A549 (cell line): ENCODE results near the gene ECM2. TPM values are rescaled to one million over a fixed set of nuclear protein-coding genes. Genes with fewer than 3 reads are reported as not detected.

Experiments used
- ATAC-seq, 2 experiments: fragments of 200-7000 bp in 1 of 2; fragments of >200 bp in 1 of 2; cut with Nextera tagmentation in 1 of 2; cut with Tn5 transposase in 1 of 2; 3 replicates each; pipeline versions ENCODE4 v1.8.0 to v1.9.1; 2018 to 2020; ENCODE audit warnings: mild to moderate bottlenecking in 1 of 2, moderate library complexity in 1 of 2
- CTCF ChIA-PET: fragments of 300-600 bp; sonication (Branson Sonifier 250); formaldehyde crosslinking; extraction: SDS; loops from one replicate; lab custom pipeline; 2021; ENCODE audit warnings: antibody characterized with exemption, inconsistent platforms; lab: Yijun Ruan, JAX
- POLR2A ChIA-PET: fragments of 350-600 bp; formaldehyde crosslinking; extraction: SDS; loops from one replicate; lab custom pipeline; 2021; ENCODE audit warnings: antibody characterized with exemption, inconsistent platforms; lab: Yijun Ruan, JAX
- DNase-seq, 2 experiments: peaks; one replicate each; pipeline versions ENCODE4 v3.0.0 to v3.0.0-alpha.2; 2011 to 2016; ENCODE audit warnings: low read depth in 1 of 2, low spot score in 1 of 2
- FAIRE-seq: peaks from 2 replicates; lab custom pipeline; 2011; peaks lifted over from hg19 to GRCh38; lab: Jason Lieb, UNC
- H3K27ac ChIP-seq, 2 experiments: fragments of >200 bp; sonication (Bioruptor Twin); formaldehyde crosslinking; 3 replicates each; pipeline ENCODE4 v1.5.1; 2016 to 2017
- H3K4me1 ChIP-seq: fragments of >200 bp; sonication (Bioruptor Twin); formaldehyde crosslinking; 3 replicates; pipeline ENCODE4 v1.6.1; 2016
- H3K4me2 ChIP-seq: fragments of >200 bp; sonication (Bioruptor Twin); formaldehyde crosslinking; 3 replicates; pipeline ENCODE4 v1.6.1; 2016
- H3K4me3 ChIP-seq: fragments of >200 bp; sonication (Bioruptor Twin); formaldehyde crosslinking; 3 replicates; pipeline ENCODE4 v1.5.1; 2016
- H3K9me3 ChIP-seq: fragments of >200 bp; sonication (Bioruptor Twin); formaldehyde crosslinking; 3 replicates; pipeline ENCODE4 v1.6.1; 2016
- CBX8 ChIP-seq: fragments of 200-600 bp; sonication (generic); IDR thresholded peaks from 2 replicates; pipeline ENCODE4 v1.6.1; 2016
- CHD2 ChIP-seq: fragments of 150-350 bp; IDR thresholded peaks from 2 replicates; pipeline ENCODE4 v1.6.1; 2014; ENCODE audit warnings: low read length; ENCODE audit not compliant: partially characterized antibody
- EHF ChIP-seq: fragments of 250-450 bp; sonication (Bioruptor Pico); IDR thresholded peaks from 2 replicates; pipeline ENCODE4 v1.5.0; 2020; ENCODE audit warnings: mild to moderate bottlenecking
- FOSL2 ChIP-seq, 2 experiments: fragments of 450-650 bp in 1 of 2; fragments of >200 bp in 1 of 2; sonication (Bioruptor Twin) in 1 of 2; formaldehyde crosslinking; IDR thresholded peaks; 2 replicates each; pipeline versions ENCODE4 v1.5.0 to v1.6.1; 2016 to 2020; ENCODE audit warnings: mild to moderate bottlenecking in 1 of 2, moderate library complexity in 1 of 2
- FOXS1 ChIP-seq: fragments of 250-450 bp; sonication (Bioruptor Pico); IDR thresholded peaks from 2 replicates; pipeline ENCODE4 v1.5.0; 2020; ENCODE audit warnings: mild to moderate bottlenecking, moderate library complexity
- HDAC2 ChIP-seq: fragments of 200-600 bp; sonication (generic); IDR thresholded peaks from 2 replicates; pipeline ENCODE4 v1.6.1; 2016
- HEYL ChIP-seq: fragments of 250-450 bp; sonication (Bioruptor Pico); IDR thresholded peaks from 2 replicates; pipeline ENCODE4 v1.8.0; 2021; ENCODE audit warnings: mild to moderate bottlenecking, moderate library complexity
- HOXA7 ChIP-seq: fragments of 250-450 bp; sonication (Bioruptor Pico); IDR thresholded peaks from 2 replicates; pipeline ENCODE4 v1.5.0; 2020; ENCODE audit warnings: mild to moderate bottlenecking, moderate library complexity
- SMC3 ChIP-seq: fragments of >200 bp; sonication (Bioruptor Twin); formaldehyde crosslinking; IDR thresholded peaks from 3 replicates; pipeline ENCODE4 v1.6.1; 2018; ENCODE audit warnings: inconsistent platforms
- ZNF302 ChIP-seq: fragments of 250-450 bp; sonication (Bioruptor Pico); IDR thresholded peaks from 2 replicates; pipeline ENCODE4 v1.9.0; 2021; ENCODE audit warnings: inconsistent platforms, mild to moderate bottlenecking, moderate library complexity
- WGBS: methylation state at CpG from one replicate; pipeline ENCODE4 v1.1.6; 2017; ENCODE audit errors: missing lambda C conversion rate; 5-methylcytosine and 5-hydroxymethylcytosine counted together
- polyA plus RNA-seq, 4 experiments: library from polyadenylated mRNA; depleted of rRNA in 3 of 4; stranded (reverse); fragments of >200 nt; fragmentation: RNase III in 1 of 4; extraction: RNeasy Plus Mini Kit Qiagen cat#74134 plus additional on column Dnase treatment in 1 of 4; gene quantifications; 2 replicates in 3 of 4; 3 replicates in 1 of 4; pipeline ENCODE4 v1.2.3, GENCODE V29; 2011 to 2017
- TF ChIP-seq, protein P1 (sequence below): fragments of 450-650 bp; IDR thresholded peaks from 2 replicates; pipeline ENCODE4 v1.6.1; 2014; ENCODE audit warnings: antibody characterized with exemption
- TF ChIP-seq, protein P2 (sequence below): fragments of >200 bp; sonication (Bioruptor Twin); formaldehyde crosslinking; IDR thresholded peaks from 2 replicates; pipeline ENCODE4 v1.6.1; 2016
- TF ChIP-seq, protein P3 (sequence below): fragments of 150-350 bp; IDR thresholded peaks from 2 replicates; pipeline ENCODE4 v1.6.1; 2014; ENCODE audit warnings: low read depth, mild to moderate bottlenecking, low read length
- TF ChIP-seq, protein P4 (sequence below): IDR thresholded peaks from 2 replicates; pipeline ENCODE4 v1.6.1; 2012

ECM2 gene
- polyA plus RNA-seq, 2 of the 4 experiments (the other 2 are of a cell fraction): 0.35 to 0.43 TPM

GRCh38 chr9:92563116-92564100 lies 27.6 kb upstream of the ECM2 start:
- POLR2A ChIA-PET: no interaction called here
- WGBS: 92% methylated on average over 3 of the region's 3 CpGs

GRCh38 chr9:92562461-92562967 lies 26.7 kb upstream of the ECM2 start:
- H3K4me2 ChIP-seq: no peak overlapping the region
- peaks cover 6% of the 10 kb centered on the region; the same call in 2 of the 3 replicates for H3K4me1 ChIP-seq
- ChIA-PET POLR2A (no interaction called here), CTCF (interaction anchor here (0.7 kb wide), 1 partner anchor 943 kb away, joined by 3 read pairs; no protein-coding TSS in a partner anchor)
- WGBS: 87% methylated on average over 5 of the region's 5 CpGs
- H3K27ac ChIP-seq: no peak overlapping the region
- H3K4me3 ChIP-seq: no peak overlapping the region
- ATAC-seq: no peak
- DNase-seq: no peak
- TF ChIP-seq ZNF302 (CRISPR knock-in tag): no peak
- TF ChIP-seq, protein P1, sequence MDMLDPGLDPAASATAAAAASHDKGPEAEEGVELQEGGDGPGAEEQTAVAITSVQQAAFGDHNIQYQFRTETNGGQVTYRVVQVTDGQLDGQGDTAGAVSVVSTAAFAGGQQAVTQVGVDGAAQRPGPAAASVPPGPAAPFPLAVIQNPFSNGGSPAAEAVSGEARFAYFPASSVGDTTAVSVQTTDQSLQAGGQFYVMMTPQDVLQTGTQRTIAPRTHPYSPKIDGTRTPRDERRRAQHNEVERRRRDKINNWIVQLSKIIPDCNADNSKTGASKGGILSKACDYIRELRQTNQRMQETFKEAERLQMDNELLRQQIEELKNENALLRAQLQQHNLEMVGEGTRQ: no peak
- TF ChIP-seq, protein P2, sequence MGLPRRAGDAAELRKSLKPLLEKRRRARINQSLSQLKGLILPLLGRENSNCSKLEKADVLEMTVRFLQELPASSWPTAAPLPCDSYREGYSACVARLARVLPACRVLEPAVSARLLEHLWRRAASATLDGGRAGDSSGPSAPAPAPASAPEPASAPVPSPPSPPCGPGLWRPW: no peak
- H3K9me3 ChIP-seq: no peaks in the 10 kb centered on the region
- FAIRE-seq: no peak

More at GRCh38 chr9:92563116-92564100, 27.6 kb upstream of the ECM2 start:
- no peak for ATAC-seq
- peaks cover 5% of the 10 kb centered on the region; the same call in 2 of the 3 replicates for H3K4me1 ChIP-seq
- CTCF ChIA-PET: no interaction called here
- no peak overlapping the region for H3K27ac ChIP-seq
- no peak overlapping the region for H3K4me3 ChIP-seq
- no peak for FAIRE-seq
- no peak for DNase-seq
- H3K9me3 ChIP-seq: no peaks in the 10 kb centered on the region
- H3K4me2 ChIP-seq: no peak overlapping the region
- TF ChIP-seq HEYL (CRISPR knock-in tag) (no peak), FOXS1 (no peak), CBX8 (no peak), HDAC2 (no peak)

GRCh38 chr9:92561374-92562330 lies 25.9 kb upstream of the ECM2 start:
- FAIRE-seq (no peak), DNase-seq (no peak), ATAC-seq (no peak)
- no peak overlapping the region for H3K27ac ChIP-seq
- H3K4me1 ChIP-seq: peaks cover 6% of the 10 kb centered on the region; the same call in 2 of the 3 replicates
- TF ChIP-seq CHD2 (no peak), EHF (no peak), CBX8 (no peak), FOSL2 (IDR thresholded peaks at IDR 0.05) (no peak), FOSL2 (CRISPR knock-in tag; IDR thresholded peaks at IDR 0.05) (no peak), HOXA7 (CRISPR knock-in tag) (no peak), ZNF302 (CRISPR knock-in tag) (no peak), SMC3 (no peak)
- TF ChIP-seq, protein P3, sequence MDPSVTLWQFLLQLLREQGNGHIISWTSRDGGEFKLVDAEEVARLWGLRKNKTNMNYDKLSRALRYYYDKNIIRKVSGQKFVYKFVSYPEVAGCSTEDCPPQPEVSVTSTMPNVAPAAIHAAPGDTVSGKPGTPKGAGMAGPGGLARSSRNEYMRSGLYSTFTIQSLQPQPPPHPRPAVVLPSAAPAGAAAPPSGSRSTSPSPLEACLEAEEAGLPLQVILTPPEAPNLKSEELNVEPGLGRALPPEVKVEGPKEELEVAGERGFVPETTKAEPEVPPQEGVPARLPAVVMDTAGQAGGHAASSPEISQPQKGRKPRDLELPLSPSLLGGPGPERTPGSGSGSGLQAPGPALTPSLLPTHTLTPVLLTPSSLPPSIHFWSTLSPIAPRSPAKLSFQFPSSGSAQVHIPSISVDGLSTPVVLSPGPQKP: no peak
- TF ChIP-seq, protein P4, sequence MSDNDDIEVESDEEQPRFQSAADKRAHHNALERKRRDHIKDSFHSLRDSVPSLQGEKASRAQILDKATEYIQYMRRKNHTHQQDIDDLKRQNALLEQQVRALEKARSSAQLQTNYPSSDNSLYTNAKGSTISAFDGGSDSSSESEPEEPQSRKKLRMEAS: no peak
- no peaks in the 10 kb centered on the region for H3K9me3 ChIP-seq
- WGBS: 95% methylated on average over 5 of the region's 5 CpGs
- ChIA-PET CTCF (interaction anchor here (0.7 to 1.5 kb wide), 3 partner anchors 10 to 942 kb away, joined by 3 to 4 read pairs (median 3); no protein-coding TSS in a partner anchor), POLR2A (interaction anchor here (0.7 kb wide), 1 partner anchor 28 kb away, joined by 9 read pairs; no protein-coding TSS in a partner anchor)
- no peak overlapping the region for H3K4me2 ChIP-seq
- H3K4me3 ChIP-seq: no peak overlapping the region
